K562 (cell line): ENCODE data around the gene ERVH48-1. TPM values are rescaled to one million over a fixed set of nuclear protein-coding genes. Genes with fewer than 3 reads are reported as not detected.
A peak's percentile ranks its signal among the peaks of the same experiment; 100 is the strongest.

Experiments used
- ARID1B ChIP-seq: fragments of 450-650 bp; IDR thresholded peaks from 2 replicates; pipeline ENCODE4 v1.6.1; 2016; ENCODE audit warnings: antibody characterized with exemption, mild to moderate bottlenecking, inconsistent platforms
- ATF1 ChIP-seq, 2 experiments: fragments of 450-650 bp in 1 of 2; IDR thresholded peaks; 2 replicates each; pipeline ENCODE4 v1.6.1; 2016; ENCODE audit warnings: missing compliant biosample characterization in 1 of 2, missing genetic modification characterization in 1 of 2
- BHLHE40 ChIP-seq: IDR thresholded peaks from 2 replicates; pipeline ENCODE4 v1.6.1; 2011; ENCODE audit warnings: low read length, improper control_type of control experiment
- BRD9 ChIP-seq: fragments of 450-650 bp; IDR thresholded peaks from 2 replicates; pipeline ENCODE4 v1.6.1; 2018; ENCODE audit warnings: low read depth; ENCODE audit not compliant: partially characterized antibody
- CBFA2T2 ChIP-seq: fragments of 450-650 bp; conservative IDR thresholded peaks from 2 replicates; pipeline ENCODE4 v1.6.1; 2017; ENCODE audit warnings: mild to moderate bottlenecking
- CTBP1 ChIP-seq: fragments of 450-650 bp; IDR thresholded peaks from 2 replicates; pipeline ENCODE4 v1.6.1; 2016; ENCODE audit warnings: borderline replicate concordance
- DPF2 ChIP-seq: fragments of 450-650 bp; IDR thresholded peaks from 2 replicates; pipeline ENCODE4 v1.6.1; 2016
- FOSL1 ChIP-seq: fragments of 200-800 bp; sonication (Bioruptor generic); conservative IDR thresholded peaks from 2 replicates; pipeline ENCODE4 v1.6.1; 2016; ENCODE audit warnings: missing genetic modification characterization, missing compliant biosample characterization
- FOXK2 ChIP-seq, 2 experiments: fragments of 450-650 bp; IDR thresholded peaks in 1 of 2; conservative IDR thresholded peaks in 1 of 2; 2 replicates each; pipeline ENCODE4 v1.6.1; 2016; ENCODE audit warnings: low read depth in 2 of 2, mild to moderate bottlenecking in 1 of 2
- GABPB2 ChIP-seq: fragments of 250-450 bp; sonication (Bioruptor Pico); conservative IDR thresholded peaks from 2 replicates; pipeline ENCODE4 v1.5.1; 2021; ENCODE audit warnings: mild to moderate bottlenecking
- JUND ChIP-seq, 2 experiments: IDR thresholded peaks; 2 replicates in 1 of 2; 3 replicates in 1 of 2; pipeline ENCODE4 v1.6.1; 2011; ENCODE audit warnings: borderline replicate concordance in 2 of 2, low read depth in 2 of 2, low read length in 2 of 2, improper control_type of control experiment in 1 of 2, missing biosample characterization in 1 of 2, missing genetic modification characterization in 1 of 2, missing genetic modification reagents in 1 of 2
- MTA2 ChIP-seq: fragments of 450-650 bp; IDR thresholded peaks from 2 replicates; pipeline ENCODE4 v1.6.1; 2016; ENCODE audit warnings: low read depth
- NCOR1 ChIP-seq: fragments of 450-650 bp; IDR thresholded peaks from 2 replicates; pipeline ENCODE4 v1.6.1; 2016; ENCODE audit warnings: mild to moderate bottlenecking, moderate library complexity
- NFE2 ChIP-seq: IDR thresholded peaks from 2 replicates; pipeline ENCODE4 v1.6.1; 2014; ENCODE audit warnings: antibody characterized with exemption, low read depth
- NFIC ChIP-seq: fragments of 450-650 bp; IDR thresholded peaks from 2 replicates; pipeline ENCODE4 v1.6.1; 2017; ENCODE audit warnings: mild to moderate bottlenecking, inconsistent platforms
- RCOR1 ChIP-seq, 2 experiments: IDR thresholded peaks; 2 replicates each; pipeline ENCODE4 v1.6.1; 2012; ENCODE audit warnings: low read depth in 2 of 2, low read length in 2 of 2, borderline replicate concordance in 1 of 2, improper control_type of control experiment in 1 of 2
- SMAD4 ChIP-seq: fragments of 250-450 bp; sonication (Bioruptor Pico); conservative IDR thresholded peaks from 2 replicates; pipeline ENCODE4 v1.8.0; 2021; ENCODE audit warnings: inconsistent platforms, mild to moderate bottlenecking, moderate library complexity
- SMARCE1 ChIP-seq: fragments of 450-650 bp; IDR thresholded peaks from 2 replicates; pipeline ENCODE4 v1.7.1; 2016; ENCODE audit warnings: mild to moderate bottlenecking
- SRSF9 ChIP-seq: fragments of 200-400 bp; formaldehyde crosslinking; IDR thresholded peaks from 2 replicates; pipeline ENCODE4 v1.6.1; 2017; ENCODE audit warnings: low read depth, low read length, borderline replicate concordance
- TEAD1 ChIP-seq, 2 experiments: fragments of 450-650 bp in 1 of 2; sonication (generic) in 1 of 2; formaldehyde crosslinking; IDR thresholded peaks; 2 replicates each; pipeline versions ENCODE4 v1.4.0 to v1.8.0; 2020 to 2022; ENCODE audit warnings: mild to moderate bottlenecking in 2 of 2, missing genetic modification reagents in 1 of 2
- TOE1 ChIP-seq, 2 experiments: fragments of 450-650 bp in 1 of 2; sonication (generic) in 1 of 2; formaldehyde crosslinking in 1 of 2; IDR thresholded peaks; 2 replicates each; pipeline versions ENCODE4 v1.7.1 to v1.8.0; 2016 to 2022; ENCODE audit warnings: borderline replicate concordance in 2 of 2, mild to moderate bottlenecking in 2 of 2, antibody characterized with exemption in 1 of 2, inconsistent platforms in 1 of 2, low read depth in 1 of 2, missing genetic modification reagents in 1 of 2, moderate library complexity in 1 of 2
- ZNF143 ChIP-seq: sonication (generic); formaldehyde crosslinking; IDR thresholded peaks from 2 replicates; pipeline ENCODE4 v1.9.0; 2022; ENCODE audit warnings: mild to moderate bottlenecking, missing genetic modification reagents
- polyA plus RNA-seq, 8 experiments: library from polyadenylated mRNA; depleted of rRNA in 4 of 8; stranded (reverse) in 5 of 8; unstranded in 3 of 8; fragments of >200 nt; fragmentation: Nextera tagmentation in 2 of 8; fragmentation: Illumina TruSeq in 1 of 8; extraction: Ambion mirVana in 2 of 8; extraction: Trizol in 1 of 8; gene quantifications; 2 replicates each; pipeline versions ENCODE4 v1.2.1 to v1.2.3, GENCODE V29; 2011 to 2014; ENCODE audit warnings: inconsistent platforms in 1 of 8, missing spikeins in 1 of 8
- total RNA-seq, 7 experiments: library from RNA; depleted of rRNA in 6 of 7; stranded (reverse); fragments of >200 nt in 6 of 7; fragmentation: Illumina TruSeq in 2 of 7; extraction: Trizol in 2 of 7; gene quantifications; 2 replicates each; pipeline versions ENCODE4 v1.2.1 to v1.2.3, GENCODE V29; 2011 to 2021; ENCODE audit warnings: low replicate concordance in 1 of 7

Gene ERVH48-1
- total and polyA plus RNA-seq, 9 of the 15 experiments (the other 6 are each of a cell fraction or from before 2014, with no cell fraction given) = 0.08 to 0.49 (median 0.16) TPM; not detected in 3

DNA sequence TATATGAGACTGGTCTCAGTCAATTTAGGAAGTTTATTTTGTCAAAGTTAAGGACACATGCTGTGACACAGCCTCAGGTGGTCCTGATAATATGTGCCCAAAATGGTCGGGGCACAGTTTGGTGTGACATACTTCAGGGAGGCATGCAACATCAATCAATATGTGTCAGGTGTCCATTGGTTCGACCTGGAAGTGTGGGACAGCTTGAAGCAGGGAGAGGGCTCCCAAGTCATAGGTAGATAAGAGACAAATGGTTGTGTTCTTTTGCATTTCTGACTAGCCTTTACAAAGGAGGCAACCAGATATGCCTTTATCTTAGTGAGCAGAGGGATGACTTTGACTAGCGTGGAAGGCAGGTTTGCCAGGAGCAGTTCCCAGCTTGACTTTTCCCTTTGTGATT is 4.5 kb upstream of the ERVH48-1 start (continued):
- TF ChIP-seq TOE1 (IDR thresholded peaks at IDR 0.05; ENCODE audit: borderline replicate concordance) (no peak), TOE1 (CRISPR knock-in tag; IDR thresholded peaks at IDR 0.05; ENCODE audit: borderline replicate concordance, low read depth) (no peak), RCOR1 (IDR thresholded peaks at IDR 0.05; ENCODE audit: borderline replicate concordance in 1 of 2, low read depth in 2 of 2, low read length in 2 of 2) (peak in 1 of 2 experiments; percentile 86; a peak in 3 of 4 replicates), ARID1B (peak; percentile 90), MTA2 (peak; percentile 64), FOSL1 (tag) (0 out of 2 replicates have a peak, but pooled peaks have one; percentile 16), FOXK2 (conservative IDR thresholded peaks at IDR 0.05 in 1 of 2, IDR thresholded peaks at IDR 0.05 in 1 of 2; ENCODE audit: low read depth in 2 of 2) (0 out of 4 replicates have a peak, but pooled peaks of 1 of the 2 experiments have one; percentile 36), BRD9 (no peak), SRSF9 (no peak), JUND (IDR thresholded peaks at IDR 0.05; ENCODE audit: borderline replicate concordance, low read depth, low read length) (peak; percentile 35; the same call in 1 of the 2 replicates), JUND (tag; IDR thresholded peaks at IDR 0.05; ENCODE audit: borderline replicate concordance, low read depth, low read length) (no peak; the same call in 2 of the 3 replicates), SMARCE1 (peak; percentile 37; the same call in 1 of the 2 replicates), CBFA2T2 (peak; percentile 83), DPF2 (peak; percentile 86), CTBP1 (peak; percentile 62; the same call in 1 of the 2 replicates), ATF1 (CRISPR knock-in tag; IDR thresholded peaks at IDR 0.05) (no peak), ATF1 (tag; IDR thresholded peaks at IDR 0.05) (0 out of 2 replicates have a peak, but pooled peaks have one; percentile 6), NFIC (peak; percentile 52), TEAD1 (CRISPR knock-in tag; IDR thresholded peaks at IDR 0.05) (0 out of 4 replicates have a peak, but pooled peaks of 1 of the 2 experiments have one; percentile 27), SMAD4 (CRISPR knock-in tag) (0 out of 2 replicates have a peak, but pooled peaks have one; percentile 1), GABPB2 (CRISPR knock-in tag) (no peak), ZNF143 (0 out of 2 replicates have a peak, but pooled peaks have one; percentile 34), NCOR1 (peak; percentile 79), BHLHE40 (no peak), NFE2 (peak; percentile 54; the same call in 1 of the 2 replicates)
